AG04449 (cell line): ENCODE measurements around the gene HIP1R.
A peak's percentile ranks its signal among the peaks of the same experiment; 100 is the strongest.

Source experiments
- CTCF ChIA-PET: fragments of 350-600 bp; formaldehyde crosslinking; extraction: SDS; loops from one replicate; lab custom pipeline; 2021; ENCODE audit warnings: antibody characterized with exemption; lab: Yijun Ruan, JAX
- POLR2A ChIA-PET: fragments of 400-600, 350-600 bp; formaldehyde crosslinking; extraction: SDS; loops from one replicate; lab custom pipeline; 2020; ENCODE audit warnings: antibody characterized with exemption, inconsistent platforms; lab: Yijun Ruan, JAX
- DNase-seq: peaks from one replicate; pipeline ENCODE4 v3.0.0-alpha.2; 2010; ENCODE audit warnings: low read depth, low spot score
- H3K4me3 ChIP-seq: 2 replicates; pipeline ENCODE4 v1.5.1; 2011; ENCODE audit warnings: low read depth, mild to moderate bottlenecking, control low read depth, low read length
- TF ChIP-seq, protein P1 (sequence below): IDR thresholded peaks from one replicate; pipeline ENCODE4 v1.5.1; 2011; ENCODE audit warnings: mild to moderate bottlenecking, moderate library complexity, low read length, control low read depth, inconsistent platforms; ENCODE audit not compliant: insufficient read depth; ENCODE audit errors: missing control alignments

The HIP1R gene

DNA sequence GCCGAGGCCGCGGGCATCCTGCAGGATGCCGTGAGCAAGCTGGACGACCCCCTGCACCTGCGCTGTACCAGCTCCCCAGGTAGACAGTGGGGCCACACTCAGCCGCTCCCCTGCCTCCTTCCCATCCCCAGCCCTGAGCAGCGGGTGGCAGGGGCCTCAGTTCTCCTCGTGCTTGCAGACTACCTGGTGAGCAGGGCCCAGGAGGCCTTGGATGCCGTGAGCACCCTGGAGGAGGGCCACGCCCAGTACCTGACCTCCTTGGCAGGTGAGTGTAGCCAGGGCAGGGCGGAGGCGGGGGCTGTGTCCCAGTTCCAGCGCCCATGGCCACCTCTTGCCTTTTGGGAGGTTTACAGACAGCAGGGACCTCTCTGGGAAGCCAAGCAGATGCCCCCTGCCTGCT, 22.9 kb downstream of the HIP1R start:
- ChIA-PET POLR2A (no interaction called here), CTCF (interaction anchor here (0.9 to 18.4 kb wide), 6 partner anchors 12 to 380 kb away, joined by 3 to 449 read pairs (median 4); no protein-coding TSS in a partner anchor)
- TF ChIP-seq, protein P1, sequence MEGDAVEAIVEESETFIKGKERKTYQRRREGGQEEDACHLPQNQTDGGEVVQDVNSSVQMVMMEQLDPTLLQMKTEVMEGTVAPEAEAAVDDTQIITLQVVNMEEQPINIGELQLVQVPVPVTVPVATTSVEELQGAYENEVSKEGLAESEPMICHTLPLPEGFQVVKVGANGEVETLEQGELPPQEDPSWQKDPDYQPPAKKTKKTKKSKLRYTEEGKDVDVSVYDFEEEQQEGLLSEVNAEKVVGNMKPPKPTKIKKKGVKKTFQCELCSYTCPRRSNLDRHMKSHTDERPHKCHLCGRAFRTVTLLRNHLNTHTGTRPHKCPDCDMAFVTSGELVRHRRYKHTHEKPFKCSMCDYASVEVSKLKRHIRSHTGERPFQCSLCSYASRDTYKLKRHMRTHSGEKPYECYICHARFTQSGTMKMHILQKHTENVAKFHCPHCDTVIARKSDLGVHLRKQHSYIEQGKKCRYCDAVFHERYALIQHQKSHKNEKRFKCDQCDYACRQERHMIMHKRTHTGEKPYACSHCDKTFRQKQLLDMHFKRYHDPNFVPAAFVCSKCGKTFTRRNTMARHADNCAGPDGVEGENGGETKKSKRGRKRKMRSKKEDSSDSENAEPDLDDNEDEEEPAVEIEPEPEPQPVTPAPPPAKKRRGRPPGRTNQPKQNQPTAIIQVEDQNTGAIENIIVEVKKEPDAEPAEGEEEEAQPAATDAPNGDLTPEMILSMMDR, result no peak
- DNase-seq, result no peak
- H3K4me3 ChIP-seq, result no peak overlapping the region

DNA sequence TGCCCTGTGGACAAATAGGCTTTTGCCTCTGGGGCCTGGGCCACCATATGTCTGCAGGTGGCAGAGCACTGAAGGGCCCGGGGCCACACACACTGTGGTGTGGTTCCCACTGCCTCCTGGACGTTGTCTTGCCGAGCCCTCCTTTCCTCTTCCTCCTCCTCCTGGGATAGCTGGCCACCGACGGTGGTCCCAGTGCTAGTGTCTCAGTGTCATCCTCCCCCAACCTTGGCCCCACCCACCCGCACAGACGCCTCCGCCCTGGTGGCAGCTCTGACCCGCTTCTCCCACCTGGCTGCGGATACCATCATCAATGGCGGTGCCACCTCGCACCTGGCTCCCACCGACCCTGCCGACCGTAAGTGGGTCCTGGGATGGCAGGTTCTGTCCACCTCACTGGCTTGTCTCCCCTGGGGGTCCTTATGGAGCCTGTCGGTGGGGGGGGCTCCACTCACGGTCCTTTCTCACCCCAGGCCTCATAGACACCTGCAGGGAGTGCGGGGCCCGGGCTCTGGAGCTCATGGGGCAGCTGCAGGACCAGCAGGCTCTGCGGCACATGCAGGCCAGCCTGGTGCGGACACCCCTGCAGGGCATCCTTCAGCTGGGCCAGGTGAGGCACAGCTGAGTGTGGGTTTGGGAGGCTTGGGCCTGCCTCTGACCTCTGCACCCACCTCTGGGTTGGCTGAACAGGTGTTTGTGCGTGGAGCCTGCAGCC, 23.5 kb downstream of the HIP1R start:
- H3K4me3 ChIP-seq, result no peak overlapping the region
- TF ChIP-seq, protein P1, result no peak
- CTCF ChIA-PET, result interaction anchor here (0.8 to 18.4 kb wide), 14 partner anchors 10 to 379 kb away, joined by 3 to 449 read pairs (median 4); no protein-coding TSS in a partner anchor
- POLR2A ChIA-PET, result no interaction called here
- DNase-seq, result no peak

DNA sequence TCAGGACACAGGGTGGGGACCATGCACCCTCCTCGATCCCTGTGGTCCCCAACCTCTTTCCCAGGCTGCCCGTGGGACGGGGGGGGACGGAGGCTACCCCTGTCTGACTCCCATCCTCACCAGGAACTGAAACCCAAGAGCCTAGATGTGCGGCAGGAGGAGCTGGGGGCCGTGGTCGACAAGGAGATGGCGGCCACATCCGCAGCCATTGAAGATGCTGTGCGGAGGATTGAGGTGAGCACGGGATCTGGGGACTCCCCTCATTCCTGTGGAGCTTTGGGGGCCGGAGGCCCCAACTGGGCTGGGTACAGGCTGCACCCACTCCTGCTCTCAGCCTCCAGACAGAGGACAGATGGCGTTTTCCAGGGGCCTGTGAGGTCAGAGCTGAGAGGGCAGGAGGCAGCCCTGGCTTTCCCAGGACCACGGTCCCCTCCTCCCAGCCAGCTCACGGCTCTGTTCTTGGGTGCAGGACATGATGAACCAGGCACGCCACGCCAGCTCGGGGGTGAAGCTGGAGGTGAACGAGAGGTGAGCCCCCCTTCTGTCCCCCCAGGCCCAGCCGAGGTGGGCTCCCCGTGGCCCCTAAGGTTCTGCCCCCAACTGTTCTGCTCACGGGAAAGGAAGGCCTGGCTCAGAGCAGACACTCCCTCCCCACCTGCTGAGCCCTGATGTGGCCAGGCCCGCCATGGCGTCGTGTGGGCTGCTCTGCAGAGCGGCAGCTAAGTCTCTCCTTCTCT, 24.2 kb downstream of the HIP1R start:
- TF ChIP-seq, protein P1, result no peak
- no peak for DNase-seq
- ChIA-PET CTCF (interaction anchor here (0.6 to 18.4 kb wide), 21 partner anchors 8 to 378 kb away, joined by 3 to 449 read pairs (median 4); no protein-coding TSS in a partner anchor), POLR2A (interaction anchor here (0.9 kb wide), 1 partner anchor 373 kb away, joined by 3 read pairs; the partner anchor contains the start of genes MPHOSPH9 and MTRFR)
- no peak overlapping the region for H3K4me3 ChIP-seq

DNA sequence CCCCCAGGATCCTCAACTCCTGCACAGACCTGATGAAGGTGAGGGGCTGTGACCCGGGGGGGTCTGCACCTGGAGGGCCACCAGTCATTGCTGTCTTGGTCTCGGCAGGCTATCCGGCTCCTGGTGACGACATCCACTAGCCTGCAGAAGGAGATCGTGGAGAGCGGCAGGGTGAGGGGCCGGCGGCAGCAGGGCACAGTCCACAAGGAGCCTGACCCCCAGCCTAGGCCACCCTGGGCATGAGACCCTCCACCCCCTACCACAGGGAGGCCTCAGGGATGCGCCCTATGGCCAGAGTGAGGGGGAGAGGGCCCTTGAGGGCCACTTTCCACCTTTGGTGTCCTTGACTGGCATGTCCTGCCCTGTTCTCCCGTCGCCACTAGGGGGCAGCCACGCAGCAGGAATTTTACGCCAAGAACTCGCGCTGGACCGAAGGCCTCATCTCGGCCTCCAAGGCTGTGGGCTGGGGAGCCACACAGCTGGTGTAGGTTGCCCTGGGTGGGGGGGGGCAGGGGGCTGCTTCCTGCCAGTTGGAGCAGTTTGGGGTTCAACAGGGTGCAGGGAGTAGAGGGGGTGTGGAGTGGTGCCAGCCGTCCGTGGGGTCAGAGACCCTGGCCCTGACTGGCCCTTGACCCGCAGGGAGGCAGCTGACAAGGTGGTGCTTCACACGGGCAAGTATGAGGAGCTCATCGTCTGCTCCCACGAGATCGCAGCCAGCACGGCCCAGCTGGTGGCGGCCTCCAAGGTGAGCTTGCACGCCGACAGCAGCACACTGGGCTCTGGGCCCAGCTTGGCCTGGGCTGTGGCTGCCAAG, 25.0 kb downstream of the HIP1R start:
- CTCF ChIA-PET, result interaction anchor here (0.6 to 18.4 kb wide), 34 partner anchors 9 to 378 kb away, joined by 3 to 449 read pairs (median 6); partner anchors contain the start of gene ABCB9
- no peak overlapping the region for H3K4me3 ChIP-seq
- POLR2A ChIA-PET, result interaction anchor here (0.9 to 1.2 kb wide), 3 partner anchors 11 to 373 kb away, joined by 3 to 8 read pairs (median 3); partner anchors contain the start of genes MPHOSPH9 and MTRFR

DNA sequence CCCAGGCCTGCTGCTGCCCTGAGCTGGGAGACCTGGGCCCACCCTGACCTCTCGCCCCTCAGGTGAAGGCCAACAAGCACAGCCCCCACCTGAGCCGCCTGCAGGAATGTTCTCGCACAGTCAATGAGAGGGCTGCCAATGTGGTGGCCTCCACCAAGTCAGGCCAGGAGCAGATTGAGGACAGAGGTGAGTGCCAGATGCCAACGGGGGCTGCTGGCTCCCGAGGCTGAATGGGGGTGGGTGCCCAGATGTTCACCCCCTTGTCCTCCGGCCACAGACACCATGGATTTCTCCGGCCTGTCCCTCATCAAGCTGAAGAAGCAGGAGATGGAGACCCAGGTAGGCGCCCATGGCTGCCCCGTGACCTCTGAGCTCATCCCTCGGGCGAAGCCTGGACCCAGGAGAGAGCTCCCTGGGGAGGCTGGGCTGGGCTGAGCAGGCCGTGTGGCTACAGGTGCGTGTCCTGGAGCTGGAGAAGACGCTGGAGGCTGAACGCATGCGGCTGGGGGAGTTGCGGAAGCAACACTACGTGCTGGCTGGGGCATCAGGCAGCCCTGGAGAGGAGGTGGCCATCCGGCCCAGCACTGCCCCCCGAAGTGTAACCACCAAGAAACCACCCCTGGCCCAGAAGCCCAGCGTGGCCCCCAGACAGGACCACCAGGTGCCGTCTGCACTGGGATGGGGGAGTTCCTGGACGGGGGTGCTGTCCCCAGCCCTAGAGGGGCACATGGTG, 25.8 kb downstream of the HIP1R start:
- TF ChIP-seq, protein P1, result no peak
- DNase-seq, result no peak
- ChIA-PET POLR2A (interaction anchor here (0.9 to 1.2 kb wide), 3 partner anchors 10 to 372 kb away, joined by 3 to 8 read pairs (median 3); partner anchors contain the start of genes MPHOSPH9 and MTRFR), CTCF (interaction anchor here (0.6 to 18.4 kb wide), 29 partner anchors 8 to 377 kb away, joined by 3 to 449 read pairs (median 6); partner anchors contain the start of gene ABCB9)
- H3K4me3 ChIP-seq, result no peak overlapping the region

More for the DNA sequence above, 25.0 kb downstream of the HIP1R start:
- TF ChIP-seq, protein P1, result peak; percentile 95
- no peak for DNase-seq
